Colonic mucosa (tissue), 4 donors: Measurements from ENCODE around the gene ASPRV1. TPM values are rescaled to one million over a fixed set of nuclear protein-coding genes. Genes with fewer than 3 reads are reported as not detected.

Experiments used
- DNase-seq: peaks from one replicate; pipeline ENCODE4 v3.0.0-alpha.2; 2020
- H3K27ac ChIP-seq: fragments of 200-600 bp; one replicate; pipeline ENCODE4 v1.8.0; 2021
- H3K27me3 ChIP-seq: fragments of 200-600 bp; one replicate; pipeline ENCODE4 v1.8.0; 2021
- H3K36me3 ChIP-seq: fragments of 200-600 bp; one replicate; pipeline ENCODE4 v1.8.0; 2021
- H3K4me1 ChIP-seq: fragments of 200-600 bp; one replicate; pipeline ENCODE4 v1.8.0; 2021; ENCODE audit warnings: mild to moderate bottlenecking
- H3K4me3 ChIP-seq: fragments of 200-600 bp; one replicate; pipeline ENCODE4 v1.8.0; 2021
- H3K9ac ChIP-seq, 2 donors: one replicate each; pipeline ENCODE4 v1.7.0; 2013; ENCODE audit warnings: control low read depth in 2 of 2, low read depth in 2 of 2, low read length in 2 of 2
- H3K9me3 ChIP-seq: fragments of 200-600 bp; one replicate; pipeline ENCODE4 v1.8.0; 2021
- CTCF ChIP-seq: fragments of 200-600 bp; IDR thresholded peaks from one replicate; pipeline ENCODE4 v1.8.0; 2022; ENCODE audit warnings: antibody characterized with exemption, mild to moderate bottlenecking
- intact Hi-C: fragments of 100-400 bp; cut with DNase I; formaldehyde crosslinking; loops from one replicate; pipeline ENCODE4 v1.14.1; 2022
- total RNA-seq, 2 donors: library from RNA; stranded (reverse); fragmentation: NEBNext Ultra II Directional in 1 of 2; extraction: Animal tissue kit (Norgen Biotek cat#: 25700) in 1 of 2; gene quantifications; one replicate each; pipeline ENCODE4 v1.2.1, GENCODE V29; 2021
- donor health status: healthy.
- donor health status: DM: no; HTN: no; CAD: no.
- donor health status: DM: no; HTN: no; CAD: no.

The ASPRV1 gene
- total RNA-seq, 2 donors from 2014 or later: 0.40 to 0.82 TPM

GRCh38 chr2:69917852-69918251 lies 43.6 kb downstream of the ASPRV1 start:
- intact Hi-C loops: no loop called here
- Histone ChIP-seq H3K4me3 (peak overlapping the region; percentile 87), H3K27ac (peak overlapping the region; percentile 65), H3K36me3 (peaks cover 5% of the 10 kb centered on the region), H3K27me3 (no peaks in the 10 kb centered on the region), H3K4me1 (no peaks in the 10 kb centered on the region), H3K9ac (peak overlapping the region in 1 of 2 donors; percentile 58), H3K9me3 (no peaks in the 10 kb centered on the region)
- no peak for DNase-seq
- no peak for TF ChIP-seq CTCF

GRCh38 chr2:69916106-69916505 lies 45.3 kb downstream of the ASPRV1 start:
- Histone ChIP-seq H3K9me3 (no peaks in the 10 kb centered on the region), H3K9ac (peak overlapping the region; percentile 24 to 91), H3K36me3 (no peaks in the 10 kb centered on the region), H3K4me3 (peak overlapping the region; percentile 87), H3K27ac (peak overlapping the region; percentile 89), H3K4me1 (no peaks in the 10 kb centered on the region), H3K27me3 (no peaks in the 10 kb centered on the region)
- TF ChIP-seq CTCF: no peak
- DNase-seq: no peak
- intact Hi-C loops: no loop called here

DNA sequence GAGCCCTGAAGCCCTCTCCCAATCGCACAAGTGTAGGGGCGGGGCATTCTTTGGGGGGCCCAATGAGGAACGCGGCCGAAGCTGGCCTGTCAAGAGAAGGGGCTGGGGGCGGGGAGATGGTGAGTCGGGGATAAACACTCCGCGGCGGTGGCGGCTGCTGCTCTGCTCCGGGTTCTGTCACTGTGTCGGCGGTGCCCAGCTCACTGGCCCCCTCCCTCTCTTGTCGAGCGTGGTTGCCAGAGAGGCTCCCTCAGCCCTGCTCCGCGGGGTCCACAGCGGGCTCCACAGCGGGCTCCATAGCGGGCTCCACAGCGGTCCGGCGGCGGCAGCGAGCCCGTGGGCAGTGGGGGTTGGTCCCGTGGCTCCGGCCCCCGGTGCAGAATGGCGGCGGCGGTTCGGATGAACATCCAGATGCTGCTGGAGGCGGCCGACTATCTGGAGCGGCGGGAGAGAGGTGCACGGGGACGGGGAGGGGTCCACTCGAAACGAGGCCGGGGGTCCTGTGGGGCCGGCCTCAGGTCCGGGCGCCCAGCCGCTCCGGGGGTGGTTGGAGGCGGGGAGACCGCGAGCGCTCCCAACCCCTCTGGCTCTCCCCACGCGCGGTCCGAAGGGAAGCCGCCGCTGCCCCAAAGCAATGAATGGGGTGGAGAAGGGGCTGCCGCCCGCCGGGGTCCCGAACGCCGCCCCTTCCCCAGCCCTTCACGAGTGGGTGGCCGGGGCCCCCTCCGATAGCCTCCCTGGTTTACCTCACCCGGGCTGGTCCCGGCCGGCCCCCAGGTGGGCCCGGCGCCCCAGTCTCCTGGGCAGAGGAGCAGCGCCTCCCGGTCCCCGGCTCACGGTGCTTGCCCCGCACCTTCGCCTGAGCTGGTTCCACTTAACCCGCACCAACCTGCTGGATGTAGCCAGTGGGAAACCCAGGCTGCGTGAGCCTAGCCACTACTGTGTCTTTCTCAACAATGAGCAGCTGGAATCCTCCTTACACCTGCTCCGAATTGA lies 46.2 kb downstream of the ASPRV1 start, which contains the start of gene MXD1:
MXD1 (plus strand) TSS at position 160 of the 996 bp plus-strand sequence; CDS start at position 382, 222 bp downstream.
- no peaks in the 10 kb centered on the region for H3K4me1 ChIP-seq

GRCh38 chr2:69914164-69914949 lies 47.1 kb downstream of the ASPRV1 start:
- peak; percentile 100 for DNase-seq
- Histone ChIP-seq H3K9ac (peak overlapping the region; percentile 80 to 91), H3K9me3 (no peaks in the 10 kb centered on the region), H3K36me3 (no peaks in the 10 kb centered on the region), H3K27me3 (no peaks in the 10 kb centered on the region), H3K4me3 (peak overlapping the region; percentile 48), H3K4me1 (no peaks in the 10 kb centered on the region), H3K27ac (peak overlapping the region; percentile 93)
- no peak for TF ChIP-seq CTCF
- intact Hi-C loops: loop anchor here (5.0 kb wide), 2 partner anchors 158 to 388 kb away; partner anchors contain the start of gene FAM136A

More for the DNA sequence above, 46.2 kb downstream of the ASPRV1 start, which contains the start of gene MXD1:
- Histone ChIP-seq H3K27ac (peak within 1 kb of the TSS; percentile 93), H3K9ac (peak within 1 kb of the TSS; percentile 91 to 98), H3K9me3 (no peaks in the 10 kb centered on the region), H3K27me3 (no peaks in the 10 kb centered on the region), H3K36me3 (no peaks in the 10 kb centered on the region), H3K4me3 (peak within 1 kb of the TSS; percentile 87)
- intact Hi-C loops: loop anchor here (5.0 kb wide), 2 partner anchors 157 to 387 kb away; partner anchors contain the start of gene FAM136A
- peak; percentile 39 for DNase-seq
- TF ChIP-seq CTCF: no peak

DNA sequence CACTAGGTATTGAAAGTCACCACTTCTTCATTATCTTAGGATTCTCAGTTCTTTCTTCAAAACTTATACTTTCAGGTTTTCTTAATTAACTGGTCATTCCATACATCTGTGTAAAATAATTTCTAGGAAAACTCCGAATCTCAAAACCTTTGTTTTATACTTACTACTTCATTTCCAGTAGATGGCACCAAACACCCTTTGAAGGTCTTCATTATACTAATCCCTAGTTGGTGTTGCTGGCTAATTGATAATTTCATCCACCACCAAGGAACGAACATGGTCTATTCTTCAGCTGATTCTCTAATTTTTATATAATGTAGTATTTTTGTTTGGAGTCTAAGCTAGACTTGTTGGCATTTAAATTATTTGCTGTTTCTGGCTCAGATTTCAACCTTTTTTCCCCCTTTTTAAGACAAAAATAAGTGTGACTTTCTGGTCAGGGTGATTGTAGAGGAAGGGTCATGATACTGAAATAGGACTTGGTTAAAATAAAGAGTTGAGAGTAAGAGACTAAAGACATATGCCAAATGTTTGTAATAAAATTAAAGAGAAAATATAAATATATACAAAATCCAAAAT lies 49.4 kb downstream of the ASPRV1 start:
- intact Hi-C loops: loop anchor here (2.0 to 5.0 kb wide), 3 partner anchors 160 to 390 kb away; partner anchors contain the start of gene FAM136A
- Histone ChIP-seq H3K9ac (no peak overlapping the region), H3K4me1 (no peaks in the 10 kb centered on the region), H3K4me3 (no peak overlapping the region), H3K27ac (no peak overlapping the region), H3K36me3 (no peaks in the 10 kb centered on the region), H3K27me3 (no peaks in the 10 kb centered on the region), H3K9me3 (no peaks in the 10 kb centered on the region)
- peak; percentile 51 for TF ChIP-seq CTCF
- DNase-seq: no peak
